Sigmoid colon (tissue), 4 donors: ENCODE data around the gene HSD17B4.

Experiments
- EP300 ChIP-seq, 4 donors: sonication (generic); formaldehyde crosslinking; IDR thresholded peaks; one replicate each; pipeline ENCODE4 v1.6.1; 2017; ENCODE audit warnings: antibody characterized with exemption in 4 of 4
- POLR2A ChIP-seq, 2 donors: fragments of 450-650 bp; IDR thresholded peaks; one replicate each; pipeline ENCODE4 v1.6.1; 2016; ENCODE audit warnings: antibody characterized with exemption in 2 of 2, mild to moderate bottlenecking in 2 of 2, moderate library complexity in 2 of 2
- POLR2AphosphoS5 ChIP-seq, 4 donors: sonication (generic); formaldehyde crosslinking; IDR thresholded peaks; one replicate each; pipeline ENCODE4 v1.6.1; 2017; ENCODE audit warnings: antibody characterized with exemption in 4 of 4
- TF ChIP-seq, protein P1 (sequence below), 4 experiments: fragments of 450-650 bp in 3 of 4; fragments of 200-600 bp in 1 of 4; IDR thresholded peaks; one replicate each; pipeline ENCODE4 v1.5.1; 2016 to 2019; ENCODE audit warnings: antibody characterized with exemption in 4 of 4, mild to moderate bottlenecking in 3 of 4, moderate library complexity in 2 of 4

DNA sequence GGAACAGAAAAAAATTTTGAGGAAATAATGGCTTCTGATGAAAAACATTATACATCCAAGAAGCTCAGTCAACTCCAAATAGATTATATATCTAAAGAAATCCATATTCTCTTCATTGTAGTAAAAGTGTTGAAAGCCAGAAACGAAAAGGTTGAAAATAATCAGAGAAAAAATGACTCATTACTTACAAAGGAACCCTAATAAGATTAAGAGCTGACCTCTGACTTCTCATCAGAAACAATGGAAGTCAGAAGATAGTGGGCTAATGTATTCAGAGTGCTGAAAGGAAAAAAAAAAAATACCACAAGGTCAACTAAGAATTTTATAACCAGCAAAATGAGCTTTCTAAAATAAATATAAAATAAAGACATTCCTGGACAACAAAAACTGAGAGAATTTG, 60.0 kb downstream of the HSD17B4 start:
- TF ChIP-seq, protein P1, sequence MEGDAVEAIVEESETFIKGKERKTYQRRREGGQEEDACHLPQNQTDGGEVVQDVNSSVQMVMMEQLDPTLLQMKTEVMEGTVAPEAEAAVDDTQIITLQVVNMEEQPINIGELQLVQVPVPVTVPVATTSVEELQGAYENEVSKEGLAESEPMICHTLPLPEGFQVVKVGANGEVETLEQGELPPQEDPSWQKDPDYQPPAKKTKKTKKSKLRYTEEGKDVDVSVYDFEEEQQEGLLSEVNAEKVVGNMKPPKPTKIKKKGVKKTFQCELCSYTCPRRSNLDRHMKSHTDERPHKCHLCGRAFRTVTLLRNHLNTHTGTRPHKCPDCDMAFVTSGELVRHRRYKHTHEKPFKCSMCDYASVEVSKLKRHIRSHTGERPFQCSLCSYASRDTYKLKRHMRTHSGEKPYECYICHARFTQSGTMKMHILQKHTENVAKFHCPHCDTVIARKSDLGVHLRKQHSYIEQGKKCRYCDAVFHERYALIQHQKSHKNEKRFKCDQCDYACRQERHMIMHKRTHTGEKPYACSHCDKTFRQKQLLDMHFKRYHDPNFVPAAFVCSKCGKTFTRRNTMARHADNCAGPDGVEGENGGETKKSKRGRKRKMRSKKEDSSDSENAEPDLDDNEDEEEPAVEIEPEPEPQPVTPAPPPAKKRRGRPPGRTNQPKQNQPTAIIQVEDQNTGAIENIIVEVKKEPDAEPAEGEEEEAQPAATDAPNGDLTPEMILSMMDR (IDR thresholded peaks at IDR 0.05): no peak
- TF ChIP-seq POLR2A (IDR thresholded peaks at IDR 0.05) (no peak), EP300 (IDR thresholded peaks at IDR 0.05) (no peak), POLR2AphosphoS5 (IDR thresholded peaks at IDR 0.05) (no peak)
